Endothelial cell of hepatic sinusoid (primary cell): ENCODE data around the gene TEF.
"Not testable (repeated sequence)": the region's sequence is repeated elsewhere in the genome, so short reads cannot be mapped to it uniquely, and the experiment has no call there.

Experiments
- in situ Hi-C: cut with HindIII; loops from 2 replicates; pipeline ENCODE4 v1.10.0; 2017; ENCODE audit warnings: low sequenced_read_pairs

The TEF gene

DNA sequence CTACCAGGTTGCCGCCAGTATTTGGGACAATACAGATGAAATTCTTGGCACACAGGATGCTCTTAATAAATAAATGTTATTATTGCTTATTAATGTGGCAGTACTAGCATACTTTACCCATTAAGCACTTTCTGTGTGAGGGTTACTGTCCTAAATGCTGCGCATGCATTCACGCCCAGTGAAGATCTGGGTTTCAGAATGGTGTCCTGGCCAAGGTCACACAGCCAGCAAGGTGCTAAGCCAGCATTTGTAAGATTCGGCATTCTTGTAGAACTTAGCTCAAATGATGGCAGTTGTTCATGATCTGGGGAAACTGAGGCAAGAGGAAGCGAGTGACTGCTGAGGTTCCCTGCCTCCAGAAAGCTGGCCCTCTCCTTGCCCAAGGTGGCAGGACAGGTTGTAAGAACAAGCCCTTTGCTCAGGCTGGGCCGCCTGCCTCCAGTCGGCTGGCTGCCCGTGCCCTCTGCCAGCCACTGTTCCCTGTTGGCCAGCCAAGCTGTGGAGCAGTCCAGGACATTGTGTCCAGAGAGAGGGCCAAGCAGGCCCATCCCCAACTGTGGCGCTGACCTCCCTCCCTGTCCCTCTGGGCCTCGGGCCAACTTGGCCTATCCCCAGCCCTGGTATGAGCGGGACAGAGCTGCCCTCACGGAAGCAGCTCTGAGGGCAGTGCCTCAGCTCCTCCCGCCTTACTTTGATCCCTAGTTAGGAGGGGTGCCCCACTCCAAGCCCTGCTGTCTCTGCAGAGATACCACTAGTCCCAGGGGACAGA is 36.1 kb downstream of the TEF start:
- in situ Hi-C loops: no loop called here

DNA sequence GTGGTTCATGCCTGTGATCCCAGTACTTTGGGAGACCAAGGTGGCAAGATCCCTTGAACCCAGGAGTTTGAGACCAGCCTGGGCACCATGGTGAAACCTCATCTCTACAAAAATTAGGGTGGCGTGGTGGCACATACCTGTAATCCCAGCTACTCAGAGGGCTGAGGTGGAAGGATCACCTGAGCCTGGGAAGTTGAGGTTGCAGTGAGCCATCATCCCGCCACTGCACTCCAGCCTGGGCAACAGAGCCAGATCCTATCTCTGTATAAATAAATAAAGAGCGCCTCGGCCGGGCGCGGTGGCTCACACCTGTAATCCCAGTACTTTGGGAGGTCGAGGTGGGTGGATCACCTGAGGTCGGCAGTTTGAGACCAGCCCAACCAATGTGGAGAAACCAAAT is 37.0 kb downstream of the TEF start:
- in situ Hi-C loops: no loop called here

DNA sequence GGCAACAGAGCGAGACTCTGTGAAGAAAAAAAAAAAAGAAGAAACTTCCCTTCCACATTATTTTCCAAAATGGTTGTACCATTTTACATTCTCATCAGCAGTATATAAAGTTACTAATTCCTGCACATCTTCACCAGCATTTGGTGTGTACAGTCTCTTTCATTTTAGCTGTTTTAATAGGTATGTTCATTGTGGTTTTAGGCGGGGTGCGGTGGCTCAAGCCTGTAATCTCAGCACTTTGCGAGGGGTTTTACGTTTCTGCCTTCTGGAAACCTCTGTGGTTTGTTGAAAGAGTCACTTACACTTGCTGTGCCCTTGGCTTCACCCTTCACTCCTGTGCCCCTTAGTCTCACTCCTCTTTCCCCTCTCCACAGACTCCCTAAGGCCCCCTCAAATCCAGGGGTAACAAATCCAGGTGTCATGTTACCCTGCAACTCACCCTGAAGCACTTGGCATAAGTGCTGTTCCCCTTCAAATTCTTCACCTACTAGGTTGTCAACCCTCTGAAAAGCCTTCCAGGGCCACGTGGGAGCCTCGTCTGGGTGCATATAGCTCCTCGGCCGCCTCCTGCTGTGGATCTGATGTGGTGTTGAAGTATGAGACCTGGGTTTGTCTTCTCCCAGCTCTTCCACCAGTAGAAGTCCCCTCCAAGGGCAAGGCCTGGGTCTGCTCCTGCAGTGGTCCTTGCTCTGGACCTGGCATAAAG is 44.1 kb downstream of the TEF start:
- in situ Hi-C loops: no loop called here

DNA sequence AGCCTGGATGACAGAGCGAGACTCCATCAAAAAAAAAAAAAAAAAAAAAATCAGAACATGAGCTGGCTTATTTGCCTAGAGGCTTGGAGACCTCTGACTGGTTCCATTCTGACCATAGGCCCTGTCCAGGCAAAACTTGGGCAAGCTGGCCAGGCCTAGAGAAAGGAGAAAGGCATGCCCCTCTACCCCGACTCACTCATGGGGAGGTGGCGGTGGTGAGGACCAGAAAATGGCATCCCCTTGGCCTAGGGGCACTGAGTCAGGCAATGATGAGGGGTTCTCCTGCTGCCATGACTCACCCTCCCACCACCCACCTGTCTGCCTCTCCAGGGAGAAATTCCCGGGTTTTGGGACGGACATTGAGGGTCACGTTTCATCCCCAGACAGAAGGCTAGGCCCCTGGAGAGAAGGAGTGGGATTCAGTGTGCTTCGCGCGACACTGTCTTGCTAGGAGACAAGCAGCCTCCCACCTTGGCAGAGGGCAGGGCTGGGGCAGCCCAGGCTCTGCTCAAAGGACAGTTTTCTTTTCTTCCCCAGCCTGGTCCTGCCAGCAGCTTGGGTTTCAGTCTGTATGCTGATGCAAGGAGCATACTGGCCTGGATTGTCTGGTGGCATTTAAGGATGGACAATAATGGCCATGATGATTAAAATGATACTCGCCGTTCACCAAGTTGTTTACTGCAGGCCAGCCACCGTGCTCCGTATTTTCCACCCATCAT is 47.6 kb downstream of the TEF start:
- in situ Hi-C loops: no loop called here

DNA sequence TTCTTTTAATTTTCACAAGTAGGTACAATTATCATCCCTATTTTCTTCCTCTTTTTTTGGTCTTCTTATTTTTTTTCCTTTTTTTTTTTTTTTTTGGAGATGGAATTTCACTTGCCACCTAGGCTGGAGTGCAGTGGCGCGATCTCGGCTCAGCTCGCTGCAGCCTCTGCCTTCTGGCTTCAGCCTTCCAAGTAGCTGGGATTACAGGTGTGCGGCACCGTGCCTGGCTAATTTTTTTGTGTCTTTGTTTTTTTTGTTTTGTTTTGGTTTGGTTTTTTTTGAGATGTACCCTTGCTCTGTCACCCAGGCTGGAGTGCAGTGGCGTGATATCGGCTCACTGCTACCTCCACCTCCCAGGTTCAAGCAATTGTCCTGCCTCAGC is 48.2 kb downstream of the TEF start:
- in situ Hi-C loops: no loop called here

DNA sequence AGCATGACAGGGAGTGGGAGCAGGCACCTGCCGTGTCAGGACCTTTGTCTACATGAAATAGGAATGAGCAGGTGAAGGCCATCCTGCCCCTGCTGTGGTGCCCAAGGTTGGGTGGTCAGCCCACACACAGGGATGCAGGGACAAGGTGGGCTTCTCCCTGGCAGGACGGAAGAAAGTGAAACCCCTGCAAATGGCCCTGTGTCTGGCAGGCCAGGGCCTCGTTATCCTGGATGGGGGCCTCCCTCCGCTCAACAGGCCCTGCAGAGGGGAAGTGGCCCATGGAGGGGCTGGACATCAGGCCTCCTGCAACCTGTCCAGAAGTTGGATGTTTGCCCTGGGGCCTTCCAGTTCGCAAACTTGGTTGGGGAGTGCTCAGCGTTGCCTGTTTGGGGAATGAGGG is 49.9 kb downstream of the TEF start:
- in situ Hi-C loops: no loop called here

DNA sequence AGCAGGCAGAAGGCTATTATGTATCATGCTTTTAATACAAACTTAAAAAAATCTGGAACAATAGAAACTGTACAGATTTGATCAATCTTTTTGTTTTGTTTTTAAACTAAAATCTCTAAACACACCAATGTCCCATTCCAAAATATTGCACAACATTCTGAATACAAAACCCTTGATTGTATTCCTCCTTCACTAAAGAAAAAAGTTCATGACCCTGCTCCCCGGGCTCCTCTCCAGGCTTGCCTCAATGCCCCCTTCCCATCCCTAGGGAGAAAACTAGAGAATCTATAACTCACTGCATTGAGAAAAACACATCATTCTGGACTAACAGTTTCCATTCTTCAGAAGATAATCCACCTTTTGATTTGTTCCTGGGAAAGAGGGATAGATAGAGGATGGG is 51.7 kb downstream of the TEF start:
- in situ Hi-C loops: not testable (repeated sequence)

DNA sequence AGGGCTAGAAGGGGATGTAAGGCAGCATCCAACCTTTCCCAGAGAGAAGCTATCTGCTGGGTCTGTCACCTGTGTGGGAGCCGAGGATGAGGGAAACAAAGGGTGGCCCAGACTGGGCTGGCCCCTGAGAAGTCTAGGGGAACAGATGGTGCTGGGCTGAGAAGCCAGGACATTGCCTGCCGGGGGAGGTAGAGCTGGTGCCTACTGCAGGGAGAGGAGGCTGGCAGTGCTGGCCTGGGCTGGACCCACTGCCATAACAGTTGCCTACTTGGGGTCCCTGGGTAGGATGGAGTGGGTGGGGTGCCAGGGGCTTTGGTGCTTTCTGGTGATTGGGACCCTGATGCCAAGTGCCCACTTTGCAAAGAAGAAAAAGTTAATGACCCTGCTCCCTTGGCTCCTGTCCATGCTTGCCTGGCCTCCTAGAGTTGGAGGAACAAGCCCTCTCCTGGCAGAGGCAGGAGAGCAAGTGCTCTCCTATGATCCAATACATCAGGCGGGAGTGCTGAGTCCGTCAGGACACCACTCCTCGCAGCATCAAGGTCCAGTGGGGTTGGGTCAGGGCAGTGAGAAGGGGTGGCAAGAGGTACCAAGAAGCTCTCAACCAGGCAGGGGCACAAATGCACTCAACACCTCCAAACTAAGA is 52.7 kb downstream of the TEF start:
- in situ Hi-C loops: not testable (repeated sequence)

DNA sequence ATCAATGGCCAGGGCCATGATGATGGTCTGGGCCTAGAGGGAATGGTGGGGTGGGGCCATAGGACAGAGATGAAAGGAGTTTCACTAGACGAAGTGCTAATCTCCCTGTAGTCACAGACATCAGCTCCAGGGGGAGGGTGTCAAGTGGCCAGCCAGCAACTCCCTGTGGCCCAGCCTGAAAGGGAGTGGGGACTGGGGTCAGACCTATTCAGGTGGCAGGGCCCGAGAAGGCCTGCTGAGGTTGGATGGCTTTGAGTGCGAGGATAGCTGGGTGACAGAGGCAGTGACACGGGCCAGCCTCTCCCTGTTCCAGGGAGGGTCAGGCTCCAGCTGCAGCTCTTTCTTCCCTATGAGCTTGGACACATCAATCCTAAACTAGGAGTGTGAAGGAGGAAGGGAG is 53.8 kb downstream of the TEF start:
- in situ Hi-C loops: no loop called here

DNA sequence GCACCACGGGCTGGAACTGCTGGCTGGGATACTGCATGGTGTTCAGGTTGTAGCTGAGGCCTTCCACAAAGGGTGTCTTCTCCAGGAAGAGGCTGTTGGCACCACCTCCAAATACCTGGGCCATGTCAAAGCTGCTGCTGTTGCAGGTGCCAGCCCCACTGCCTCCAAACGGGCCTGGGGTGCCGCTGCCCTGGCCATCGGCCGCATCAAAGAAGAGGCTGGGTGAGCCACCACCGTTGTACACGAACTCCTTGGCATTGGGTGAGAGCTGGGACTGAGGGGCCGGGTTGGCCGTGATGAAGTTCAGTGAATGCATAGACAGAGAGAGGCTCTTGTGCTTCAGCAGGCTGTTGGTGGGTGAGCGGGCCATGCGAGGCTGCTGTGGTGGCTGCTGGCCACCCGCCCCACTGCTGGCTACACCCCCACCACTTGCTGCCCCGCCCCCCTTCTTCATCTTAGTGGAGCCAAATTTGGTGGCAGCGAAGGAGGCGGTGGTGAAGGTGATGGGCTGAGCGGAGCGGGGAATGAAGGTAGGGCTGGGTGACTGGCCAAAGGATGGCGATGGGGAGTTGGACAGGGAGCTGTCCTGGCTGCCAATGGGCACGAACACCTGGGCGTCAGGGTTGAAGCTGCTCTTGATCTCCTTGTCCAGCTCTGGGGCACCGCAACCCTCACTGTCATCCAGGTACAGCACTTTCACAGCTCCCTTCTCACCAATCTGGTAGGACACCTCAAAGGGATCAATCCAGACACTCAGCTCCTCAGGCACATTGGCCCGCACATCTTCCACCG is 54.8 kb downstream of the TEF start:
- in situ Hi-C loops: no loop called here

DNA sequence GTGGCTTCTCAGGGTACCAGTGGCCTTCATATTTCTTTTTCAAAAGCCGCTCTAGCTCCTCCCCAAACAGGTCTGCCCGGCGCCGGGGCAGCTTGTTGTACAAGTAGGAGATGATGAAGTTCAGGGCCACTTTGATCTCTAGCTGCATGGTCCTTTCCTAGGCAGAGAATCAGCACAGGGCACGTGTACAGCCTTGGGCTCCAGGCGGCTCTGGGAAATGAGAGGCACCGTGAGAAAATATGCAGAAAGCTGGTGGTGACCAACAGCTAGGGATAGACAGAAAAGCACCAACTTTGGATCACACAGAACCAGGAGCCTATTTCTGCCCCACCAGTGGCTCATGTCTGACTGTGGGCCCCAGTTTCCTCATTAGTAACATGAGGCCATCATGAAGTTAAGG is 55.5 kb downstream of the TEF start:
- in situ Hi-C loops: no loop called here

DNA sequence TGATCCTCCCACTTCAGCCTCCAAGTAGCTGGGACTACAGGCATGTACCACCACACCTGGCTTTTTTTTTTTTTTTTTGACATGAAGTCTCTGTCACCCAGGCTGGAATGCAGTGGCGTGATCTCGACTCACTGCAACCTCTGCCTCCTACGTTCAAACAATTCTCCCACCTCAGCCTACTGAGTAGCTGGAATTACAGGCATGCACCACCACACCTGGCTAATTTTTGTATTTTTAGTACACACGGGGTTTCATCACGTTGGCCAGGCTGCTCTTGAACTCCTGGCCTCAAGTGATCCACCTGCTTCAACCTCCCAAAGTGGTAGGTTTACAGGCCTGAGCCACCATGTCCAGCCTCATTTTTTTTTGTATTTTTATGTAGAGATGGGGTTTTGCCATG is 58.8 kb downstream of the TEF start:
- in situ Hi-C loops: not testable (repeated sequence)

DNA sequence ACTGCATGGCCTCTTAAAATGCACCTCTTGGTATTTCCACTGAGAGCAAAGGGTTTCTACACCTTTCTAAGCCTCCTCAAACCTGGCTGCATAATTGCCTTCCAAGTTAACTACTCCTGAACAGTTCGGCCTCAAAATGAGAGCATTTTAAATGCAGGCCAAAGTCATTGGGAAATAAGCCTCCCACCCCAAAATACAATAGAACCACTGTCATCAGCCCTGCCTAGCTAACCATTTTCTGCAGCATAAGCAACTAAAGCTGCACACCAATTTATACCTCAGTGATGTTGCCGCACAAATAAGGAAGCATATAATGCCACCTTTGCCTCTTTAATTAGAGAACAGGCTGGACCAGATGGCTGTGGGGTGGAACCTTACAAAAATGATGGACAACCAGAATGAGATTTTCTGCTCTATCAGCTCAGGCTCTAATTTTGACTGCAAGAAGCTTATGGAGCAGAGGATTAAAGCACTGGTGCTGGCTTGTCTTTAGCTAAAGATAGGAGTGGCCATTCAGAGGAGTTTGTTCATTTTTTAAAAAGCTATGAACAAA is 60.6 kb downstream of the TEF start:
- in situ Hi-C loops: no loop called here

DNA sequence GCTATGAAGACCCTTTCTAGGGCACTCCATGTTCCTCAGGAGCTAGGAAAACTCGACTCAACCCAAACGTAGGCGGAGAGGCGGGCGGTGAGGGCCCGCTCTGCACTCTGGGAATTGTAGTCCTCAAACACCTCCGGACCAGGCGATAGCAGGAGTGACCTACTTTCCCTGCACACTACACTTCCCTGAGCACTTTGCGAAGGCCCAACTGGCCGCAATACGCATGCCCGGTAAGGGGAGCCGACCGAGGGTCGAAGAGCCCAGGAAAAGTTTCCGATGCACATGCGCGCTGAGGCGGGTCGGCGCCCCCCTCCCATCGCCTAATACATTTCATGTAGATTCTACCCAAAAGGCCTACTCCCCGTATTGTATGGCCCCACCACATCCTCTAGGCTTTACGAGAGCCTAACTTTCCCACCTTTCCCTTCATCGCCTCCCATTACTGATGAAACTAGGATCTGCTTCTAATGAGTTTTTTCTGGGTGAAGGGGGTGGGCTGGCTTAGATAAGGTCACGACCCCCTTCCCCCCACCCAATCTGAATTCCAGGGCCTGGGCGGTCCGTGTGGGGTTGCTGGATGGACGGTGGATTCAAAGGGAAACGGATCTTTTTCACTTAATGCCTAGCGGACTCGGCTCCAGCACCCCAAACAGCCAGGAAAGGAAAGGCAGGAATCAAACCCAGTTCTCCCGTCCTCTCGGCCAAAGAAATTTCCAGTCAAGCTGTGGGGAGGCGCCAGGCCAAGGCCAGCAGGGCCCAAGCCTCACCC is 62.8 kb downstream of the TEF start:
- in situ Hi-C loops: loop anchor here (5.0 kb wide), 1 partner anchor 68 kb away; no protein-coding TSS in a partner anchor

DNA sequence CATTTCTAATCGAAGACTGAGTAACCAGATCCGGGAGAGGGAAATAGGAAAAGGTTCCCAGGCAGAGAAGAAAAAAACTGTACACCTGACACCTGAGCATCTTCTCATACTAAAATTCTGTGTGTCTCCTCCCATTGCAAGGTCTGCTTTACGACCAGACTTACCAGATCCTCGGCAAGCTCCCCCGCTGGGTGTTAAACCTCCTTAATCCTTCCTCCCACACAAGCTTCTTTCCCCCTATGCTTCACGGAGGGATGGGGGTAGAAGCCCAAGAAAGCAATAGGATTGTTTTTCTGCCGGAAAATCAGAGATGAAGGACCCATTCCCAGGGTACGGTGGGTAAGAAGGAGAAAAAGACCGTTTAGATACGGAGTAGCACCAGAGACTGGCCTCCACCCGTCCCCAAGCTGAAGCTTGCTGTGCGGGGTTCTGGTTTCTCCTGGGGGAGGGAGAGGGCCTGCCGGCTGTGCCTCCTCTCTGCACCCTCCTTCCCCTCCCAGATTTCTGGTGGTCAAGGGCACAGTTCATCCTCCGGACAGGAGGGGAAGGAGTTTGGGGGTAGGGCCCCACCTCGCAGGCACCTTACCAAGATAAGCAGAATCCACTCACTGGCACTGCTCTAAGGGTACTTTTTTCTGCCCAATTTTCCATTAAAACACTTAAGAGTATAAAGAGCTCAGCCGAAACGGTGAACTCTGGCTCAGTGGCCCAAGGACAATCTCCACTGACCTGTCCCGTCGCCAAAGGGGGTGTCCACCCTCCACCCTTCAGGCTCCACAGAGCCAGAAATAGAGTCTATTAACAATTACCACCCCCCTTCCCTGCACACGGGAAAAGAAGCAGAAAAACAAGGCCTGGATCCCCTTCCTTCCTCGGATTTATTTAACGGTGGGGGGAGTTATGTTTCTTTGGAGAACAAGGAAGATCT is 63.7 kb downstream of the TEF start:
- in situ Hi-C loops: loop anchor here (5.0 kb wide), 1 partner anchor 67 kb away; no protein-coding TSS in a partner anchor

DNA sequence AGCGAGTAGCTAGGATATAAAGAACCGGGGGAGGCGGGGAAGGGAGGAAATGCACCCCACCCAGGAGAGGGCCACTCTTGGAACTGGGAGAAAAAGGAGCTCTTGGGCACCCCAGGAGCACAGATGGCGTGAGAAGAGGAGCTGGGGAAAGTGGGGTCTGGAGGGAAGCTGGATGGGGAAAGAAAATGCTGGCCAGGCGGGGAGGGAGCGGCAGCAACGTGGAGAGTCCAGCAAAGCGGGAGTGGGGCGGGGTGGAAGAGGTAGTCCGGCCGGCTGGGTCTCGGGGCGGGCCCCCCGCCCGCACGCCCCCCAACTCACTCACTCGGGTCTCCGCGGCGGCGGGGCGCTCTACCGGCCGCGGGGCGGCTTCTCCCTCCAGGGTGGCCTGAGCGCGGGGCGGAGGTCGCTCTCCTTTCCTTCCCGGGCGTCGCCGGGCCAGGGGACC is 64.3 kb downstream of the TEF start:
- in situ Hi-C loops: loop anchor here (5.0 kb wide), 1 partner anchor 66 kb away; no protein-coding TSS in a partner anchor

DNA sequence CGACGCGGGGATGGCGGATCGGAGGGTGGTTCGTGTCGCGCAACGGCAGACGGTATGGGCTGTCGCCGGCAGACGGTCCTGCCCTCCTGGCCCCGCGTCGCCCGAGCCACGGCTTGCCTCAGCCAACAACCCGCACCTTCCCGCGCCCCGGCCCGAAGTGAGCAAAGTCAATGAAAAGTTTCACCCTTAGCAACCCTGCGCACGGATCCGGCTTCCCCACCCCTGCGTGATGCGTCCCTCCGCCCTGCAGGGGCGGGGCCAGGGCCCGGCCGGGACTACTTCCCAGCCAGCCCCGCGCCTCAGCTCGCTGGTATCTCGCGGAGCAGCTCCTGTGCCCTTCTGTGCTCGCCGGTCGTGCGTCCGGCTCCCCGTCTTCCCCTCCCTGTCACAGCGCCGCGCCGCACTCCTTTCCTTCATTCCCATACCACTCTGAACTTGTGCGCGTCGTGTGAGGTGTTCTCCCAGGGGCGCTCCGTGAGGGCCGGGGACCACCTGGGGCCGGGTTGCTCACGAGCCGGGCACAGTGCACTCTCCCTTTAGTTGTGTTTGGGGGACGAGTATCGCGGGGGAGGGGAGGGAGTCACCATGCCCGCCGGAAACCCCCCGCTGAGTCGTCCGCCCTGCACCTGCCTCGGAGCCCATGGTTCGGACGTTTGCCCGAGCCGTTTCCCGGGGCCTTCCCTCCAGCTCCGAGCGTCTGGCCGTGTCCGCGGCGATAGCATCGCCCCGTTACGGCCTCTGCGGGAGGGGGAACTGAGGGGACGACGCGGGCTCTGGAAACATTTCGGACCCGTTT is 65.1 kb downstream of the TEF start, which contains the start of gene TOB2:
Gene TOB2 (minus strand): TSS at position 163 of the 796 bp plus-strand sequence. CDS start 9,456 bp downstream, outside the sequence.
- in situ Hi-C loops: loop anchor here (5.0 kb wide), 1 partner anchor 65 kb away; no protein-coding TSS in a partner anchor
